IMR-90 (cell line): ENCODE results near the gene PSMC3. TPM values are rescaled to one million over a fixed set of nuclear protein-coding genes. Genes with fewer than 3 reads are reported as not detected.
A peak's percentile ranks its signal among the peaks of the same experiment; 100 is the strongest.

Experiments used
- ATAC-seq: fragments of 200-7000 bp; cut with Tn5 transposase; 2 replicates; pipeline ENCODE4 v1.9.1; 2020; ENCODE audit warnings: low read depth, mild to moderate bottlenecking, moderate library complexity
- BruUV-seq: library from RNA; stranded (reverse); fragments of 400-500 nt; replicated peaks from 2 replicates; lab custom pipeline; 2021; lab: Mats Ljungman, UMichigan
- CTCF ChIA-PET: fragments of 300-600 bp; formaldehyde crosslinking; extraction: SDS; loops from one replicate; lab custom pipeline; 2021; ENCODE audit warnings: antibody characterized with exemption; lab: Yijun Ruan, JAX
- POLR2A ChIA-PET: fragments of 300-600 bp; sonication (Branson Sonifier 250); formaldehyde crosslinking; loops from one replicate; lab custom pipeline; 2022; ENCODE audit warnings: antibody characterized with exemption; ENCODE audit not compliant: unreplicated experiment; lab: Charles Lee
- DNase-seq: peaks from one replicate; pipeline ENCODE4 v3.0.0; 2013
- H2AFZ ChIP-seq: replicated peaks from 2 replicates; pipeline ENCODE3; 2013; ENCODE audit warnings: low read length, mild to moderate bottlenecking; ENCODE audit not compliant: poor library complexity
- H2AK5ac ChIP-seq: 2 replicates; pipeline ENCODE4 v1.6.1; 2013; ENCODE audit warnings: low read depth, low read length, inconsistent platforms
- H2AK9ac ChIP-seq: replicated peaks from 2 replicates; pipeline ENCODE3; 2013; ENCODE audit warnings: mild to moderate bottlenecking, low read depth, low read length, moderate library complexity; ENCODE audit not compliant: poor library complexity
- H2BK120ac ChIP-seq: 2 replicates; pipeline ENCODE4 v1.6.1; 2013; ENCODE audit warnings: low read depth, low read length, inconsistent platforms
- H2BK15ac ChIP-seq: 3 replicates; pipeline ENCODE4 v1.6.1; 2013; ENCODE audit warnings: low read depth, low read length, inconsistent platforms
- H2BK20ac ChIP-seq: 2 replicates; pipeline ENCODE4 v1.6.1; 2013; ENCODE audit warnings: low read depth, mild to moderate bottlenecking, inconsistent platforms, low read length, moderate library complexity
- H2BK5ac ChIP-seq: 2 replicates; pipeline ENCODE4 v1.6.1; 2013; ENCODE audit warnings: mild to moderate bottlenecking, low read depth, low read length, inconsistent platforms; ENCODE audit not compliant: poor library complexity, severe bottlenecking
- H3K14ac ChIP-seq: replicated peaks from 2 replicates; pipeline ENCODE4 v1.6.1; 2013; ENCODE audit warnings: low read depth, low read length, inconsistent platforms
- H3K18ac ChIP-seq: 2 replicates; pipeline ENCODE4 v1.6.1; 2013; ENCODE audit warnings: low read depth, low read length, control low read depth
- H3K23ac ChIP-seq: 2 replicates; pipeline ENCODE4 v1.6.1; 2013; ENCODE audit warnings: low read depth, low read length, inconsistent platforms
- H3K27ac ChIP-seq: 2 replicates; pipeline ENCODE4 v1.5.1; 2013; ENCODE audit warnings: mild to moderate bottlenecking, control low read depth, low read length; ENCODE audit not compliant: insufficient read depth
- H3K27me3 ChIP-seq: 2 replicates; pipeline ENCODE4 v1.6.1; 2013; ENCODE audit warnings: low read length; ENCODE audit not compliant: control insufficient read depth, insufficient read depth
- H3K36me3 ChIP-seq: 2 replicates; pipeline ENCODE4 v1.6.1; 2013; ENCODE audit warnings: low read length, mixed read lengths; ENCODE audit not compliant: control insufficient read depth, insufficient read depth
- H3K4ac ChIP-seq: 2 replicates; pipeline ENCODE4 v1.6.1; 2013; ENCODE audit warnings: low read depth, low read length, inconsistent platforms
- H3K4me1 ChIP-seq: 2 replicates; pipeline ENCODE4 v1.6.1; 2013; ENCODE audit warnings: low read length, mixed read lengths; ENCODE audit not compliant: control insufficient read depth, insufficient read depth
- H3K4me2 ChIP-seq: 2 replicates; pipeline ENCODE4 v1.6.1; 2013; ENCODE audit warnings: low read depth, mild to moderate bottlenecking, control low read depth, low read length, moderate library complexity
- H3K4me3 ChIP-seq: 2 replicates; pipeline ENCODE4 v1.5.1; 2013; ENCODE audit warnings: low read depth, mild to moderate bottlenecking, control low read depth, low read length, moderate library complexity; ENCODE audit not compliant: insufficient read depth
- H3K56ac ChIP-seq: 2 replicates; pipeline ENCODE4 v1.6.1; 2013; ENCODE audit warnings: low read length, inconsistent platforms; ENCODE audit not compliant: insufficient read depth; ENCODE audit errors: extremely low read depth
- H3K79me1 ChIP-seq, 2 experiments: 2 replicates each; pipeline ENCODE4 v1.6.1; 2013; ENCODE audit warnings: low read length in 2 of 2, inconsistent platforms in 1 of 2, low read depth in 1 of 2
- H3K9ac ChIP-seq: 2 replicates; pipeline ENCODE4 v1.6.1; 2013; ENCODE audit warnings: low read depth, low read length, control low read depth
- H3K9me1 ChIP-seq: 2 replicates; pipeline ENCODE4 v1.6.1; 2013; ENCODE audit warnings: low read length, inconsistent platforms; ENCODE audit not compliant: insufficient read depth
- H3K9me3 ChIP-seq: 2 replicates; pipeline ENCODE4 v1.6.1; 2013; ENCODE audit warnings: low read length; ENCODE audit not compliant: control insufficient read depth, insufficient read depth
- H4K20me1 ChIP-seq: 2 replicates; pipeline ENCODE4 v1.6.1; 2013; ENCODE audit warnings: low read length, inconsistent platforms; ENCODE audit not compliant: insufficient read depth
- H4K5ac ChIP-seq: 2 replicates; pipeline ENCODE4 v1.6.1; 2013; ENCODE audit warnings: mild to moderate bottlenecking, low read depth, low read length, control low read depth
- H4K8ac ChIP-seq, 2 experiments: 2 replicates each; pipeline ENCODE4 v1.6.1; 2013; ENCODE audit warnings: low read depth in 2 of 2, low read length in 2 of 2, control low read depth in 1 of 2, inconsistent platforms in 1 of 2
- H4K91ac ChIP-seq: 2 replicates; pipeline ENCODE4 v1.6.1; 2013; ENCODE audit warnings: low read depth, low read length, inconsistent platforms; ENCODE audit not compliant: insufficient read depth
- CEBPB ChIP-seq: IDR thresholded peaks from 2 replicates; pipeline ENCODE4 v1.6.1; 2012; ENCODE audit warnings: low read depth, low read length, improper control_type of control experiment
- ELK1 ChIP-seq: fragments of 150-350 bp; IDR thresholded peaks from 2 replicates; pipeline ENCODE4 v1.6.1; 2016; ENCODE audit warnings: low read depth, mild to moderate bottlenecking, low read length, moderate library complexity, borderline replicate concordance
- WGBS, 2 experiments: methylation state at CpG; one replicate each; pipeline versions ENCODE4 v1.1.5 to v1.1.7; 2013; ENCODE audit warnings: missing lambda C conversion rate in 2 of 2; ENCODE audit not compliant: insufficient read length in 1 of 2; ENCODE audit errors: extremely low coverage in 2 of 2; 5-methylcytosine and 5-hydroxymethylcytosine counted together
- dilution Hi-C: fragments of 300-500 bp; cut with HindIII; formaldehyde crosslinking; loops from one replicate; pipeline ENCODE4 v1.14.3; 2018; ENCODE audit warnings: low sequenced_read_pairs; ENCODE audit not compliant: unreplicated experiment
- in situ Hi-C: fragments of 300-500 bp; cut with MboI; formaldehyde crosslinking; loops from 3 replicates; pipeline ENCODE4 v1.14.3; 2019; ENCODE audit warnings: low sequenced_read_pairs, inconsistent platforms, mixed read lengths
- intact Hi-C: fragments of 100-400 bp; cut with micrococcal nuclease; formaldehyde crosslinking; loops from 2 replicates; pipeline ENCODE4 v1.10.0; 2022
- polyA plus RNA-seq, 3 experiments: library from polyadenylated mRNA; depleted of rRNA; stranded (reverse); fragments of >200 nt; gene quantifications; 2 replicates each; pipeline ENCODE4 v1.2.3, GENCODE V29; 2012; ENCODE audit warnings: low replicate concordance in 1 of 3
- total RNA-seq: library from RNA; depleted of rRNA; stranded (reverse); fragments of >200 nt; gene quantifications from 2 replicates; pipeline ENCODE4 v1.2.3, GENCODE V29; 2012

PSMC3 gene
- total and polyA plus RNA-seq, 2 of the 4 experiments (the other 2 are of a cell fraction) = 238 to 253 TPM

GRCh38 chr11:47394322-47395222, 31.7 kb downstream of the PSMC3 start:
- Histone ChIP-seq H2BK5ac (no peak overlapping the region), H3K56ac (no peak overlapping the region), H2AFZ (peak overlapping the region; percentile 68), H2AK5ac (peak overlapping the region; percentile 93; the same call in 1 of the 2 replicates), H2BK15ac (no peak overlapping the region), H3K27me3 (no peaks in the 10 kb centered on the region), H3K9me1 (peaks cover 6% of the 10 kb centered on the region), H3K14ac (no peak overlapping the region), H3K4me1 (peaks cover 10% of the 10 kb centered on the region), H3K79me1 (no peaks in the 10 kb centered on the region), H3K4ac (peak overlapping the region; percentile 90; the same call in 1 of the 2 replicates), H3K4me3 (no peak overlapping the region), H4K20me1 (no peaks in the 10 kb centered on the region), H3K27ac (no peak overlapping the region), H3K18ac (no peak overlapping the region), H2BK20ac (no peak overlapping the region), H2BK120ac (0 out of 2 replicates have a peak overlapping the region, but pooled peaks have one; percentile 84), H3K9me3 (no peaks in the 10 kb centered on the region), H3K9ac (no peak overlapping the region), H3K23ac (no peak overlapping the region), H2AK9ac (peak overlapping the region; percentile 77), H3K36me3 (no peaks in the 10 kb centered on the region), H4K5ac (no peak overlapping the region; the same call in 1 of the 2 replicates), H4K91ac (no peak overlapping the region), H4K8ac (peak overlapping the region in 1 of 2 experiments; percentile 91; a peak in 3 of 4 replicates), H3K4me2 (no peak overlapping the region)
- no peak for ATAC-seq
- in situ Hi-C loops = no loop called here
- TF ChIP-seq CEBPB (0 out of 2 replicates have a peak, but pooled peaks have one; percentile 18), ELK1 (no peak)
- 85% methylated on average over 17 of the region's 39 CpGs; no CpG with 5 or more reads in 1 of the 2 experiments for WGBS, 2 experiments
- ChIA-PET POLR2A (no interaction called here), CTCF (no interaction called here)
- dilution Hi-C loops = no loop called here
- BruUV-seq = no TSS peak
- intact Hi-C loops = no loop called here
- DNase-seq = peak; percentile 20
